GM21576 (cell line): ENCODE data around the gene JMJD1C.
"Not testable (repeated sequence)": the region's sequence is repeated elsewhere in the genome, so short reads cannot be mapped to it uniquely, and the experiment has no call there.

Experiments used
- ATAC-seq: cut with Tn5 transposase; IDR thresholded peaks from one replicate; pipeline ENCODE4 v1.9.1; 2021; ENCODE audit warnings: mild to moderate bottlenecking, moderate library complexity; ENCODE audit not compliant: unreplicated experiment

Gene JMJD1C

DNA sequence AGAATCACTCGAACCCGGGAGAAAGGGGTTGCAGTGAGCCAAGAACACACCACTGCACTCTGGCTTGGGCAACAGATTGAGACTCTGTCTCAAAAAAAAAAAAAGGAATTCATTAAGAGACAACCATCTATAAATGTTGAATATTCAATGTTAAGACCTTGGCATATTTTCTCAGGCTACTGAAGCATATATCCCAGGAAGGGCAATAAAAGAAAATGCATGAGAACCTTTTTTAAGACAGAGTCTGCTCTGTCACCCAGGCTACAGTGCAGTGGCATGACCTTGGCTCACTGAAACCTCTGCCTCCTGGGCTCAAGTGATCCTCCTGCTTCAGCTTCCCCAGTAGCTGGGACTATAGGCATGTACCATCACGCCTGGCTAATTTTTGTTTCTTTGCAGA lies 165.0 kb downstream of the JMJD1C start:
- no peak for ATAC-seq

DNA sequence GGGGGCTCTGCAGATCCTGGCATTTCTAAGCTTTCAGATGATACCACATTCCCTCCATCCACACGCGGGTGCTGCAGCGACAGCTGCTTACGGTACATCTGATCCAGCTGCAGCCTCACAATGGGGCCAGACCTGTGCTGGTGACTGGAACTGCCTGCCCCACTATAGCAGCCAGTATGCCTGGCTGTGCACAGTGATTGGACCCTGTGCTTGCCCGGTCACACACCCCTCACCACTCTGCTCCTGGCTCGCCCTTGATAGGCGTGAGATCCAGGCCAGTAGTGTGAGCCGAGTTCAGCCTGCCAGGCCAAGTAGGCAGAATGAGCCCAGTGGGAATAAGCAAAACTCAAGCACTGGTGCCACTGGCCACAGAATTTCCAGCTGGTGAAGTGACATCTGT lies 167.8 kb downstream of the JMJD1C start:
- no peak for ATAC-seq

DNA sequence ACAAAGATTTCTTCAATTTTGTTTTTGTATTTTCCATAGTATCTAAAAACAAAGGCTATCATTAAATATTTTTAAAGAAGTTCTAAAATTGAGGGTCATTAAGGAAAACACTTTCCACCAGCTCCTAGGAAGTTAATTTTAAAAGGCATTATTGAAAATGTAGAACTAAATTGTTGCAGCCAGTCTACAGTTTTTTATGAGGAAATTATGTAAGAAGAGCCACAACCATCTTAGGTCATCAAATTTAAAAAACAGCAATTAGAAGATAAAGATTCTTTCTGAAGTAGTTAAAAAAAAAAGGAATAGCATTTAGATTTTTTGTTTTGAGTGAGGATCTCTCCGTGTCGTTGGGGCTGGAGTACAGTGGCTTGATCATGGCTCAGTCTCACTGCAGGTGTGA lies 171.0 kb downstream of the JMJD1C start:
- no peak for ATAC-seq

DNA sequence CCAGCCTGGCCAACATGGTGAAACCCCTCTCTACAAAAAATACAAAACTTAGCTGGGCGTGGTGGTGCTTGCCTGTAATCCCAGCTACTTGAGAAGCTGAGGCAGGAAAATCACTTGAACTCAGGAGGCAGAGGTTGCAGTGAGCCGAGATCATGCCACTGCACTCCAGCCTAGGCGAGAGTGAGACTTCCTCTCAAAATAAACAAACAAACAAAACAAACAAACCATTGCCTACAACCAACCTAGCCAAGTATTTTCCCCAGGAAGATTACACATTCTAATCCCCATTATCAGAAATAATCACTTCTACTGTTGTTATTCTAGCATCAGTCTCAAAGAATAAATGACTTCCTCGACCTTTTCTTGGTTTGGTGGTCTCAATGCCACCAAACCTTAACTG lies 172.9 kb downstream of the JMJD1C start:
- ATAC-seq, result not testable (repeated sequence)

DNA sequence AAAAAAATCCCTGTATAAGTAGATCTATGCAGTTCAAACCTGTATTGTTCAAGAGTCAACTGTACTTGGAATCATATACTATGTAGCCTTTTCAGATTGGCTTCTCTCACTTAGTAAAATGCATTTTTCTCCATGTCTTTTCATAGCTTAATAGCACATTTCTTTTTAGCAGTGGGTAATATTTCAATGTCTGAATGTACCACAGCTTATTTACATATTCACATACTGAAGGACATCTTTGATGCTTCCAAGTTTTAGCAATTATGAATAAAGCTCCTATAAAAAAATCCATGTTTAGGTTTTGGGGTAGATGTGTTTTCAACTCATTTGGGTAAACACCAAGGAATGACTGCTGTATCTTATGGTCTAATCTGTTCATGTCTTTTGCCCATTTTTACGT lies 177.6 kb downstream of the JMJD1C start:
- no peak for ATAC-seq

DNA sequence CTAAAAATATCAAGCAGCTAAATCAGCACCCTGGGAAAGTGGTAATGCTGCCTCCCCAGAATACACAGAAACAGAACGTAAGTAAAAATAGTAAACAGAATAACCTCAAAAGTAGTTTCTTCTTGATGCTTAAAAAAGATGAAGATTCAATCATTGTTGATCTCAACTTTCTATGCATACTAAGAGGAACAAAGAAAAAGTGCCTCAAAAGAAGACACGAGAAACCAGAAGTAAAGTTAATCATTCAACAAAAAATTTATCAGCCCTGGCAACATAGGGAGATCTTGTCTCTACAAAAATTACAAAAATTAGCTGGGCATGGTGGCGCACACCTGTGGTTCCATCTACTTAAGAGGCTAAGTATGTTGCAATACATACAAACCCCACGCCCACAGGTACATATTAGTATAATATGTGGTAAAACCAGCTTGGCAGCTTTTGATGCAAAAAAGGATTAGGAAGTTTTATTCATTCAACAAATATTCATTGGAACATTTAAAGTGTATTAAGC lies 179.0 kb downstream of the JMJD1C start:
- ATAC-seq, result peak; percentile 83

DNA sequence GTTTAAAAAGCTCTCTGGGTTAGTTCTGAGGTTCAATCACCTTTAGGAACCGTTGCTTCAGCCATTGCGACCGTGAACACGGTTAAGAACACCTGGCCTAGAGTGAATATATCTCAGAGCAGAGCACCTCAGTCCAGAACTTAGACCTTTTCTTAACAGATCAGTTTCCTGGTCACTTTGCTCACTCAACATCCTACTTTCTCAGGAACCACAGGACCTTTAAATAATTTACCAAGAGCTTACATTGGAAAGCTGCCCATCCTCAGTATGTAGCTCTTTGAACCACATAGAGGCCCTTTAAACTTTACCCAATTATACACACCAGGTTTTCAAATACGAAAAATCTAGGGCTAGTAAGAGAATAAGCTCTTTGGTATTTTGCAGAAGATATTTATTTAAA lies 179.4 kb downstream of the JMJD1C start:
- ATAC-seq, result peak; percentile 47

DNA sequence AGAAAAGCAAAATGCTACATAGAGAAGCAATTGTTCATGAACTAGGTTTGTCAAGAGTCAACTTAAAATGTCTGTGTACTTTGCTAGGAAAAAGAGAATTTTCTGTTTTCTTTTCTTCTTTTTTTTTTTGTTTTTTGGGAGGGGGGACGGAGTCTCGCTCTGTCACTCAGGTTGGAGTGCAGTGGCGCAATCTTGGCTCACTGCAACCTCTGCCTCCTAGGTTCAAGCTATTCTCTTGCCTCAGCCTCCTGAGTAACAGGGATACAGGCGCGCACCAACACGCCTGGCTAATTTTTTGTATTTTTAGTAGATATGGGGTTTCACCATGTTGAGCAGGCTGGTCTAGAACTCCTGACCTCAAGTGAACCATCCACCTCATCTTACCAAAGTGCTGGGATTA lies 181.9 kb downstream of the JMJD1C start:
- not testable (repeated sequence) for ATAC-seq

DNA sequence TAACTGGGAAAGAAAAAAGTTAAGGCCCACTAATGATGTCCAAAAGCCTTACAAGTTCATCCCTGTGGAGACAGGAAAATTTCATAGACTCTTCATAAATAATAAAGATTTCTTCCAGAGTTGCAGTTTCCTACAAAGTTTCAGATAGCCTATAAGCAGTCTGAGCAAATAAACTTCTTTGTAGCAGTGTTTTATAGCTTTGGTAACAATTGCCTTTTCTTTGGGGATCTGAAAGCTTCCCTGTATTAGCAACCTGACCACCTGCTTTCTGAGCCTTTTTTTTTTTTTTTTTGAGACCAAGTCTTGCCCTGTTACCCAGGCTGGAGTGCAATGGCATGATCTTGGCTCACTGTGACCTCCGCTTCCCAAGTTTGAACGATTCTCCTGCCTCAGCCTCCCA lies 182.7 kb downstream of the JMJD1C start:
- no peak for ATAC-seq

DNA sequence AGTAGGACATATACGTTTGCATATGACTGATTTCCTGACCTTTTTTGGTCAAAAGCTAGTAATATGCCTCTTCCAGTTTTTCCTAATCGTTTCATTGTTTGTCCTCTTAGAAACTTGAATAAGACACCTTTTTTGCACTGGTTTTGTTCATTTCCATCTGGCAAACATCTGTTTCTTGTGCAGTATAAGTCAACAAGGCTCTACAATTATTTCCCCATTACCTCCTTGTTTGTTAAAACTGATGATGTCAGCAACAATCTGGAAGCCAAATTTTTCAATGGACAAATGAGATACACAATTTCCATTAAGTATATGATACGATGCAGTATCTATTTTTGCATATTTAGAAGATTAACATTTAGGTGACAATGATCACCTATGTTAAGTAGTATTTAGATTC lies 183.8 kb downstream of the JMJD1C start:
- no peak for ATAC-seq

DNA sequence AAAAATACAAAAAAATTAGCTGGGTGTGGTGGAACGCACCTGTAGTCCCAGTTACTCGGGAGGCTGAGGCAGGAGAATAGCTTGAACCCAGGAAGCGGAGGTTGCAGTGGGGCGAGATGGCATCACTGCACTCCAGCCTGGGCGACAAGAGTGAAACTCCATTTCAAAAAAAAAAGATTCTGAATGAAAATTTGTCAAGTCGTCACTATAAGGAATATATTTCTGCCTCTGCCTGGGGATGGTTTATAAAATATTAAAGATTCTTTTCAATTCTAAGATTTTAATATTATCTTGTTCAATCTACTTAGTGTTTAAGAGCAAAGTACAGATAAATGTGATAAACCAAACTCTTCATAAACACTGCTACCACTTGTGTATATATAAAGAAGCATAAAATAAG lies 185.4 kb downstream of the JMJD1C start:
- no peak for ATAC-seq

DNA sequence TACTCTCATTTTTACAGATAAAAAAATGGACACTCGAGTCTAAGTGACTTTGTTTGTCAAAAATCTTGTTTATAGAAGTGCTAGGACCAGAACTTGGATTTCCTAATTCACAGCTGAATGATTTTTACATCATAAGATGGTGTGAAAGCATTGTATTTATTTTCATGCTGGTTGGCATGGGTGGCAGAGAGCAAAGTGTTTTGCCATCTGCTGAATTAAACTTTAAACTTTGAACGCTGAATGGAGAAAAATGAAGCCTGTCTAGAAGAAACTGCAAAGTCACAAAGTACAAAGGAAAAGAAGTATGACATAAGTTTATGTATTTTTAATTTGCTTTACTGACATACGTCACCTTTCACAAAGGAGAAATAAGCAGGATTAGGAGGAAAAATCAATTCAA lies 190.7 kb downstream of the JMJD1C start:
- ATAC-seq, result no peak

DNA sequence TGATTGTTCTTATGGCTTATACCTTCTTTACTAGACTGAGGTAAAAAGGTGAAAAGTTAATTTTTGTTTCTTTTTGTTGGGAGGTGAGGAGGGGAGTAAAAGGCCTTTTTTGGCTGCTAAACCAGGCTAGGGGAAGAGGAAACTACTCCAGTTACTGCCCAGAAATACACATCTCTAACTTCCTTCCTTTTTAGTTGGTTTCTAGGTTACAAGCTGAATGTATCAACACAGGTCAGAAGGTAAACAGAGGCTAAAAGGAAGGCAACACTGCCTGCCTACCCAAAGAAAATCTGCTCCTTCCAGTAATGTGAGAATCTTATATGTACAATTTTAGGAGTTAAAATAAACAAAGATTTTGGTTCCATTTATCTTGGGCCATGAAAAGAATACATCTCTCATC lies 192.2 kb downstream of the JMJD1C start:
- no peak for ATAC-seq

DNA sequence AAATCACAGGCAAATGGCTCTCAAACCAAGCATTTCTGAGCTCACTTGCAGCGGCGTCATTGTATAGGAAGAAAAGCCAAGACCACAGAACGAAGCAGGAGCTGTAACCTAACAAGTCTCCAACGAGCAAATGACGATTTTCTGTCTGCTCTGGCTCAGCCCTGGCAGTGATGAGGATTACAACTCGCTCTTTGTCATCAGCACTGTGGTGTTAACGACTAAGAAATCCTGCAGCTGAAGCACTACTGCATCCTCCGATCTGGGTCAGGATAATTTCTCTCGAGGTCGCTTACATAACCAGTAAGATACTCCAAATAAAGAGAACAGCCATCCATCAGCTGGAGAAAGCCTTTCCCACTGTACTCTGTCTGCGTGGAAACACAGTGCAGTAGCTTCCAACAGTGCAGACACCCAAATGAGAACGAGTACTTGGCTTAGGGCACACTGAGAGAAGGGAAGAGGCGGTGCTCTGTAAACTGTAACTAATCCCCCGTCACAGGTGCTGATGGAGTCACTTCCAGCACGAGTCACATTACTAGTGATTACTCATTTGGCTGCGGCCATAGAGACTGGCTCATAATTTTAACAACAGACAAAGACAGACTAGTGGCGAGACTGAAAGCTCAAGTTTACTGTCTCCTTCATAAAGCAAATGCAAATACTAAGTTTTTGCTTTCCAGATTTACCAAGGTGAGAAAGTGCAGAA lies 196.8 kb downstream of the JMJD1C start:
- ATAC-seq, result peak; percentile 93

DNA sequence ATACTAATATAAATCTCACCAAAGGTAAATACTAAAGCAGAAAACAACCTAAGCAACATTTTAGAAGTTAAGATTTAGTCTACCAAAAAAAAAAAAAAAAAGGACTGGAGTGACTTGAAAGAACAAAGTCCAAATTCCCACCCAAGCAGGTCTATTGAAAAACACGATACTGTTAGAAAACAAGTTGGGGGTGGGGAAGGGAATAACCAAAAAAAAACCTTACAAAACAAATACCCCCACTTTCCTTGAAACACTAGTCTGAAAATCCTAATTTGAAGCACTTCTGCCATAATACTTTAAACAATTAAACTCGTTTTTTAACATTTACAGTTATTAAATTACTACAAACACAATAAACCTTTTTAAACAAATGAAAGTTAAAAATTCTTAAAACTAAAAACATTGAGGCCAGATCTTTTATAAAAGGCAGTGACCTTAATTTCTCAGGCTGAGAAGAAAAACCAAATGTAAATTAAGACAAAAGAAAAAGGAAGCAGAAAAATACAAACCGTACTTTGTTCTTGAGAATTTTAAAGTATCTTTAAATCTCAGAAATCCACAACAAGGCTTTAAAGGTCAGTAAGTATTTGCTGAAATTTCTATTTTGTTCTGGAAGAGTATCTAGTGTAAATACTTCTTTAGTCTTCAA lies 197.5 kb downstream of the JMJD1C start:
- no peak for ATAC-seq

DNA sequence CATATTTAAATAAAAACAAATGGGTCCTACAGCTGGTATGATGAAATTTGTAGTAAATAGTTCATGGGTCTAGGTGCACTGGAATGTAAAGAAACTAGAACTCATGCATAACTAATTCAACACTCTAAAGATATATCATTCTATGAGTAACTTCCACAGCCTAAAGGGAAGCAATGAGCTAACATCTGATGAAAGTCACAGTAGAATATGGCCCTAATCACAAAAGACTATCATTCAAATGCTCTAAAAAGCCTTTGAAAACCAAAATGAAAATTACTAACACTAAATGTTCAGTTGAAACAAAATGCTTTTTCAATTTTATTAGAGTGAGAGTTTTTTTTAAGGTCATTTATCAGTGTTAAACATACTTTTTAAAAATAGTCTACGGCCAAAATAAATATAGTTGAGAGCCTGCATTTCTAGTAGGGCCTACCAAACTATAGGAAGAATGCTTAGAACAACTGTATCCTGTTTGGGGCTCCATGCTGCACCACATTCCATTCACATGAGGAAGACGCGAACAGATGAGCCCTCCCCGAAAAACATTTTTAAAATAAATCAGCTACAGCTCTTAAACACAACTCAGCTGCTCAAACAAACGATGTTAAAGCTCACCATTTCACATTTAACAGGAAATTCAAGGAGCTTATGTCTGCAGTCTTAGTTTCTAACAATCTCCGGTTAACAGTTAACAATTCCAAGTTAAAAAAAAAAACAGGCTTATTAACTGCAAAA lies 198.2 kb downstream of the JMJD1C start:
- ATAC-seq, result no peak

DNA sequence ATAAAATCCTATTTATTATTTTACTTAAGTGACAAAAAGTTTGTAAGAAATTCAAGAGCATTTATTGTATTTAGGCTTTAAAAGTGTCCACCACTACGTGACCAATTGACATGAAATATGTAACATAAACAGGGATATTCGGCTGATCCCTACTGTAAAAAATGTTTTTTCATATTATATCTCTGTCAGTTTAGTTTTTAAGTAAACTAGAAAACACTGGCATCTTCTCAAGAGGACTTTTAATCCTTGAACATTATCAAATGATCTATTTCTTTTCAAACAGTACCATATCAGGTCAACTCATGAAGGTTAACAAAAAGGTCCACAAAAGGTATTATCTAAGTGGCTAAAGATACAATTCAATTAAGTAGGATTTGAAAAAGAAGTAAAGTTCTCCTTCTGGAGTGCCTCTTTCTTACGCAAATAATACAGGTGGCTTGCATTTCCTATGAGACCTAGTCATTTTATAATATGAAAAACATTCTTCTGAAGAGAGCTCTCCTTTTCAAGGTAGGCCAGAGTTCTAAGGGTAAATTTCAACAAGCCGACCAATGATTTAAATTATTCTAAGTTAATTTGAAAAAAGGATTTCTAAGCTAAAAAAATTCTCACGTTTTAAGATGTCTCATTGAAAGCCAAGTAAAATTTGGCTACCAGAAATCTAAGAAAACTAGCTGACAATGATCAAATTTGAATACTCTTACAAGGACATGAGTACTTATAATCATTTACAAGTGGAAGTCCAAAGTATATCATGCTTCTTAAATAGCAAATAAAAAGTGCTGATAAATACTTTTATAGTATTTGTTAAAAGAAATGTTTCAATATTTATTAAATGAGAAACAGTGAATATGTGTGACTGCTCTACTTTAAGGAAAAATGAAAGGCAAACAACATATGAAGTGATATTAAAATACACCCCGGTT lies 199.1 kb downstream of the JMJD1C start:
- ATAC-seq, result no peak

DNA sequence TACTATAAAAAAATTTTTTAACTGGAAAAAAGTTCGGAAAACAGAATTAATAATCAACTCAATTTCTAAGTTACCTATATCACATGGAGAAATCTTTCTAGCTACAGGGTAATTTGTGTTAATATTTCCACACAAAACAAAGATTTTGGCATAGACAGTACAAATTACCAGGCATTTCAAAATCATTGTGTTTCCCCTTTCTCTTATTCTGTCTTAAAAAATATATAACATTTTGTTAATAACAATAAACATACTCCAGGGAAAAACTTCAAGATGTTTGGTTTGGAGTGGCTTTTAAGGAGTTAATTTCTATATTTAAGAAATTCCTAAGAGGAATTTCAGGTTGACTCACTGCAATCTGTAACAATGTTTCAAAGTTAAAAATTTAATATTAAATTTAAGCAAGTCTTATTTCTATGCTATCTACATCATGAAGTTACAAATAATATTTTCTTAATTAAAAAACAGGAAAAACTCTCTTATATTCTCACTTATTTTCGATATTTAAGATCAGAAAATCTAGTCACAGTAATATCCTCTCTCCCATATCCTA lies 200.0 kb downstream of the JMJD1C start:
- no peak for ATAC-seq

DNA sequence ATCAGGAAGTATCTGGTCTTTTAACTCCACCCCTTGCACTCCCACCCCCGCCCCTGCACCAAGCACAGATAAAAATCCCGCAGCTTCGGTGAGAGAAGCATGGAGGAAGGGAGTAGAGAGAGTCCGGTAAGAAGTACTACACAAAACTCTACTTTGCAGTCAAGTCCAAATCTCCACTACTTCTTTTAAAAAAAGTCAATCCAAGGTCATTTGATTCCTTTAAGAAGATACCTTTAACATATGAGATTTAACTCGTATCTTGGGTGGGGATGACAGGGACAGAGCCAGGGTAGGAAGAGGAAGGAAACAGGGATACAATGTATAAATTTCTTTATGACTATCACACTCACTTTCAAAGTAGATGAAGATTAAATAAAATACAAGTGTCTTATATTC lies 200.6 kb downstream of the JMJD1C start:
- ATAC-seq, result no peak

DNA sequence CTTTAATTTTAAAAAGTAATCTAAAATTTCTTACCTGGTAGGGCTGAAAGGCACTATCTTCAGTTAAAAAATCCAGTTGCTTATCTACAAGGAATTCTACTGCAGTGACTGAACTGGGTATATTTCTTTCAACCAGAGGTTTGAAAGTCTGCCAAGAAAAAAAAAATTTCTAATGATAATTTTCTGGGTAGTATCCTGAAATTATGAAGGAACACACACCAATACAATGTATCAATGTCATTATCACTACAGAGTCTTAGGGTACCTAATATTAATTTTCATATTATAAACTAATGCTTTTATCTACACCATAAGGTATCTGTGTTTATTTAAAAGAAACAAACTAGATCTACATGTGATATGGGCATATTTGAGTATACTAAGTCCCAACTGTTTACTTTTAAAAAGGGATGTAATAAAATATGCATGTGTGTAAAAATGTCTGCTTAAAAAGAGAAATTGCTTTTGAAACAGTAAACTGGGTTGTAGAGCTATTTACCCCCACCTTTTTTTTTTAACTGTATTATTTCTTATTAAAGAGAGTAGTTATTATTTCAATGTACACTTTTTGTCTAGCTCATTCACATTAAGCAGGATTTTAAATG lies 201.1 kb downstream of the JMJD1C start:
- no peak for ATAC-seq
